ENCODE measurements around the gene ENPP1.
"Not testable (repeated sequence)": the region's sequence is repeated elsewhere in the genome, so short reads cannot be mapped to it uniquely, and the experiment has no call there.

ENPP1 gene

GRCh38 chr6:131916091-131916796, 108.4 kb downstream of the ENPP1 start:
- not testable (repeated sequence) for DNase-seq (ENCODE audit: low read depth)

GRCh38 chr6:131916847-131917246, 109.0 kb downstream of the ENPP1 start:
- no peak for DNase-seq (ENCODE audit: low read depth)

GRCh38 chr6:131917318-131917717, 109.5 kb downstream of the ENPP1 start:
- no peak for DNase-seq (ENCODE audit: low read depth)

- no peak for DNase-seq (ENCODE audit: low read depth)
Observed at GRCh38 chr6:131917763-131918649, 110.2 kb downstream of the ENPP1 start.

- DNase-seq (ENCODE audit: low read depth) = no peak
Observed at GRCh38 chr6:131918650-131919355, 111.0 kb downstream of the ENPP1 start.

GRCh38 chr6:131920656-131921055, 112.8 kb downstream of the ENPP1 start:
- DNase-seq (ENCODE audit: low read depth) = no peak

GRCh38 chr6:131923356-131923755, 115.5 kb downstream of the ENPP1 start:
- DNase-seq (ENCODE audit: low read depth) = no peak

- DNase-seq (ENCODE audit: low read depth) = no peak
Observed at GRCh38 chr6:131924881-131925474, 117.2 kb downstream of the ENPP1 start.

GRCh38 chr6:131929264-131929663, 121.4 kb downstream of the ENPP1 start:
- no peak for DNase-seq (ENCODE audit: low read depth)

GRCh38 chr6:131929976-131930375, 122.2 kb downstream of the ENPP1 start:
- DNase-seq (ENCODE audit: low read depth) = no peak

- no peak for DNase-seq (ENCODE audit: low read depth)
Observed at GRCh38 chr6:131931063-131931750, 123.4 kb downstream of the ENPP1 start.

GRCh38 chr6:131936156-131936555, 128.3 kb downstream of the ENPP1 start:
- DNase-seq (ENCODE audit: low read depth) = no peak

GRCh38 chr6:131937226-131937625, 129.4 kb downstream of the ENPP1 start:
- DNase-seq (ENCODE audit: low read depth) = no peak

- DNase-seq (ENCODE audit: low read depth) = no peak
Observed at GRCh38 chr6:131937703-131938631, 130.1 kb downstream of the ENPP1 start.

Data from stimulated activated CD8-positive, alpha-beta memory T cell treated with anti-CD3 and anti-CD28 coated beads, Interleukin-12 subunit alpha, Interleukin-12 subunit beta, amount 100 ng/mL, for 1 hour (primary cell).